Stimulated activated CD4-positive, alpha-beta T cell treated with anti-CD3 and anti-CD28 coated beads, Interleukin-2, amount 100 ng/mL, for 48 hours (primary cell): ENCODE results near the gene NEURL4.

ENCODE experiments used
- DNase-seq, 2 donors: peaks; one replicate each; pipeline ENCODE4 v3.0.0-alpha.2; 2020

NEURL4 gene

GRCh38 chr17:7295230-7296180 lies 33.6 kb downstream of the NEURL4 start:
- DNase-seq = no peak

GRCh38 chr17:7294614-7295153 lies 34.5 kb downstream of the NEURL4 start, which contains the start of gene YBX2:
Gene YBX2 (minus strand): TSS chr17:7294639. CDS start chr17:7294500, 139 bp downstream.
- peak; percentile 61 to 74 for DNase-seq

- DNase-seq = no peak
Observed at GRCh38 chr17:7293816-7294613, 35.1 kb downstream of the NEURL4 start.

GRCh38 chr17:7293159-7293558 lies 36.0 kb downstream of the NEURL4 start:
- DNase-seq = no peak

GRCh38 chr17:7292729-7293128 lies 36.4 kb downstream of the NEURL4 start:
- no peak for DNase-seq

GRCh38 chr17:7292194-7292593 lies 36.9 kb downstream of the NEURL4 start:
- DNase-seq = no peak

GRCh38 chr17:7290685-7291084 lies 38.5 kb downstream of the NEURL4 start:
- DNase-seq = no peak

GRCh38 chr17:7290166-7290565 lies 39.0 kb downstream of the NEURL4 start:
- DNase-seq = no peak

GRCh38 chr17:7289256-7290032 lies 39.7 kb downstream of the NEURL4 start:
- DNase-seq = no peak

- no peak for DNase-seq
Observed at GRCh38 chr17:7285679-7286078, 43.5 kb downstream of the NEURL4 start.

GRCh38 chr17:7284911-7285310 lies 44.2 kb downstream of the NEURL4 start:
- DNase-seq = no peak

- DNase-seq = no peak
Observed at GRCh38 chr17:7283471-7284216, 45.5 kb downstream of the NEURL4 start.

- DNase-seq = no peak
Observed at GRCh38 chr17:7282752-7283321, 46.3 kb downstream of the NEURL4 start.

GRCh38 chr17:7281953-7282751 lies 47.0 kb downstream of the NEURL4 start:
- DNase-seq = no peak

GRCh38 chr17:7281074-7281952 lies 47.8 kb downstream of the NEURL4 start, which contains the start of gene SLC2A4:
Gene SLC2A4 (plus strand): TSS chr17:7281718. CDS start chr17:7281935, 217 bp downstream.
- peak; percentile 87 to 88 for DNase-seq

- DNase-seq = peak; percentile 84 to 90
Observed at GRCh38 chr17:7280519-7281073, 48.5 kb downstream of the NEURL4 start.

GRCh38 chr17:7279448-7279847 lies 49.7 kb downstream of the NEURL4 start:
- DNase-seq = no peak

GRCh38 chr17:7266784-7267183 lies 62.4 kb downstream of the NEURL4 start:
- no peak for DNase-seq
